GM19463 (cell line): ENCODE measurements around the gene ENDOV.

Experiments
- ATAC-seq: cut with Tn5 transposase; IDR thresholded peaks from one replicate; pipeline ENCODE4 v1.9.1; 2021; ENCODE audit warnings: mild to moderate bottlenecking, moderate library complexity; ENCODE audit not compliant: unreplicated experiment

Gene ENDOV

GRCh38 chr17:80414803-80415625, at the start of gene ENDOV:
Gene ENDOV (plus strand): TSS chr17:80415167. CDS start chr17:80415195, 28 bp downstream.
- peak; percentile 93 for ATAC-seq

DNA sequence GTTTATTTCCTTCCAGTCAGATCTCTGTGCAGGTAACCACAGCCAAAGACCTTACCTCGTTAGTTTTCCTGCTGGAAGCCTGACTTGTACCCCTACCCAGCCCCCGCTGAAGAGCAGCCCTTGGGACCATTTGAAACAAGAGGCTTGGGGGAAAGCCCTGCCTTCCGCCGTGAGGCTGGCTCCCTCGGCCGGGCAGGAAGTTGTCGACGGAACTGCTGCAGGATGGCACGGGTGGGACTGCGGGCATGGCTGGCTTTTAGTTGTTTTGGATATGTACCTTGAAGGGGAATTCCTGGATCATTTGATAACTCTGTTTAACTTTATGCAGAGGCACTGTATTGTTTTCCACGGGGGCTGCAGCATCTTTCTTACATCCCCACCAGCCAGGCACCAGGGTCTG, 49.0 kb upstream of the ENDOV start:
- no peak for ATAC-seq

DNA sequence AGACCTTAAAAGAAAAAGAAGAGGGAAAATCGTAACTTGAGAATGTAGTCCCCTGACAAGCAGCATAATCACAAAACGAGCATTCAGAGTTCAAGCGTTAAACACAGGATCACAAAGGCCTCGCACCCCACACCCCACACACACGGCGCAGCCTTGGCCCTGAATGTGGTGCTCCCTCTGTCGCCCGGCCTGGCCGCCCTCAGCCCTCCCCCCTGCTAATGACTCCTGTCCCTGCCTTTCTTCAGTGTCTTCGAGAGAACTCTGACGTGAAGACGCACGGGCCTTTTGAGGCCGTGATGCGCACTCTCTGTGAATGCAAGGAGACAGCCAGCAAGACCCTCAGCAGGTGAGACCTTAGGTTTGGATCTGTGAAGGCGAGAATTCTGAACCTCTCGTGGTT, 47.5 kb upstream of the ENDOV start:
- no peak for ATAC-seq

GRCh38 chr17:80371196-80371595, 43.8 kb upstream of the ENDOV start:
- no peak for ATAC-seq

DNA sequence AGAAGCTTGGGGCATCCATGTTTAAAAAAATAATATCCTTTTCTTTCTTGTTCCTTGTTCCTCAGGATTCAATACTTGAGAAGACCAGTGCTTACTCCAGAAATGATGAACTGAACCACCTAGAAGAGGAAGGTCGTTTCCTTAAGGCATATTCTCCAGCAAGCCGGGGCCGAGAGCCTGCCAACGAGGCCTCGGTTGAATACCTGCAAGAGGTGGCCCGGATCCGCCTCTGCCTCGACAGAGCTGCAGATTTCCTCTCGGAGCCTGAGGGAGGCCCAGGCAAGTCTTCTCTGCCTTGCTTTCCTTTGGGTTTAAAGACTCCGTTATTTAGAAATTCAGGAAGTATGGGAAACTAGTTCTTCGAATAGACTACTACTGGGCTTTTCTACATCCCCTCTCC, 42.5 kb upstream of the ENDOV start:
- no peak for ATAC-seq

DNA sequence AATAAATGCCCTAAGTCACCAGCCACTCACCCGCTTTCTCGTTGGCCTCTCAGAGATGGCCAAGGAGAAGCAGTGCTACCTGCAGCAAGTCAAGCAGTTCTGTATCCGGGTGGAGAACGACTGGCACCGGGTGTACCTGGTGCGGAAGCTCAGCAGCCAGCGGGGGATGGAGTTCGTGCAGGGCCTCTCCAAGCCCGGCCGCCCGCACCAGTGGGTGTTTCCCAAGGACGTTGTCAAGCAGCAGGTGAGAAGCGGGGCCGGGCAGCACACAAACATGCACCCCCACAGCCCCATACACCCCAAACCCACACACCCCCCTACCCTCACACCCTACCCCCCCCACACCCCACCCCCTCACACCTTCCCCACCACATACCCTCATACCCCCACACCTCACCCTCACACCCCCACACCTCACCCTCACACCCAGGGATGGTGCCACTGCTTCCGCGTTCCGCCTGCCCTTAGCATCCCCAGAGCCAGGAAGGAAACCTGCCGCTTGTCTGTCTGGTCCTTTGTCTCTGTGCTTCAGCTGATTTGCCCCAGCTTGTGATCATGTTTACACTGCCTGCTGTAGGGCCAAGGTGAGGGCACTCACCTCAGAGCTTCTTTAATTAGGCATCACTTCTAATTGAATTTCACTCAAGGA, 41.9 kb upstream of the ENDOV start:
- ATAC-seq, result no peak

DNA sequence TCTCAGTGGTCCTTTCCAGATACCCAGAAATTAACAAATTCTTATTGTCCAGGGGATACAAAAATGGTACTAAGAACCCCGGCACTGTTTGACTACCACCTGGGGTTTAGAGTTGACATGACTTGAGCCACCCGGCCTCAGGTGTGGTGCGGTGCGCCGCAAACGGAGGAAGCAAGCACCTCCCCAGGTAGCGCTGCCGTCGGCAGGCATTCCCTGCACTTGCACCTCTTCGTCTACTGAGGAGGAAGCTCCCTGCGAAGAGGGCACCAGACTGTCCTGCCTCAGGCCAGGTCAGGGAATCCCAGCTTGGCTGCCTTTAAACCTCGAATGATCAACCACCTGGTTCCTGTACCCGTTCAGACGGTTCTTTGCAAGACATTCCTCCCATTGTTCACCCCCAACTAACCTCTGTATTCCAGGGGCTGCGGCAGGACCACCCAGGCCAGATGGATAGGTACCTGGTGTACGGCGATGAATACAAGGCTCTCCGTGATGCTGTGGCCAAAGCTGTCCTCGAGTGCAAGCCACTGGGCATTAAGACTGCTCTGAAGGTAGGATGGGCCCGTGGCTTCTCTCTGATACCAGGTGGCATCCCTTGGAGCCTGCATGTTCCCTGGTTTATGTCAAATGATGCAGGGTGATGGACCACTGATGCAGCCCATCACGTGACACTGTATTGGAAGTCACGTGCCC, 40.8 kb upstream of the ENDOV start:
- ATAC-seq, result no peak

- no peak for ATAC-seq
Measured at GRCh38 chr17:80374732-80375585, 40.0 kb upstream of the ENDOV start.

- ATAC-seq, result no peak
Measured at GRCh38 chr17:80376531-80376930, 38.4 kb upstream of the ENDOV start.

GRCh38 chr17:80377798-80378197, 37.2 kb upstream of the ENDOV start:
- ATAC-seq, result no peak

DNA sequence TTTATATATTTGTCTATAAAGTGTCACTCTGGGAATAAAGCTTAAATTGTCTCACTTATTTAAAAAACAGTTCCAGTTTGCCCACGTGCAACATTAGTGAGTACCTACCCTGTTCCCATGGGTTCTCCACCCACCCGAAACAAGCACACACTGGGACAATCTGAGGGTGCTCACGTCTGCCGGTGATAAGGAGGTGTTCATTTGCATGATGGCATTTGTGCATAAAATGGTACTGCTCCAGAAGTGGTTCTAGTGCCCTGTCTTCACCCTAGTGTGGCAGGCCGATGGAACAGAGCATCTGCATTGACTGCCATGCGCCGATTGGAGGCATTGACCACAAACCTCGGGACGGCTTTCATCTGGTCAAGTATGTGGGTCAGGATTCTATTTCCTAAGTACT, 35.6 kb upstream of the ENDOV start:
- no peak for ATAC-seq

GRCh38 chr17:80380068-80380467, 34.9 kb upstream of the ENDOV start:
- ATAC-seq, result no peak

GRCh38 chr17:80380555-80381002, 34.4 kb upstream of the ENDOV start:
- no peak for ATAC-seq

- ATAC-seq, result no peak
Measured at GRCh38 chr17:80381416-80381923, 33.5 kb upstream of the ENDOV start.

- no peak for ATAC-seq
Measured at GRCh38 chr17:80382446-80382845, 32.5 kb upstream of the ENDOV start.

GRCh38 chr17:80382956-80383355, 32.0 kb upstream of the ENDOV start:
- ATAC-seq, result no peak

DNA sequence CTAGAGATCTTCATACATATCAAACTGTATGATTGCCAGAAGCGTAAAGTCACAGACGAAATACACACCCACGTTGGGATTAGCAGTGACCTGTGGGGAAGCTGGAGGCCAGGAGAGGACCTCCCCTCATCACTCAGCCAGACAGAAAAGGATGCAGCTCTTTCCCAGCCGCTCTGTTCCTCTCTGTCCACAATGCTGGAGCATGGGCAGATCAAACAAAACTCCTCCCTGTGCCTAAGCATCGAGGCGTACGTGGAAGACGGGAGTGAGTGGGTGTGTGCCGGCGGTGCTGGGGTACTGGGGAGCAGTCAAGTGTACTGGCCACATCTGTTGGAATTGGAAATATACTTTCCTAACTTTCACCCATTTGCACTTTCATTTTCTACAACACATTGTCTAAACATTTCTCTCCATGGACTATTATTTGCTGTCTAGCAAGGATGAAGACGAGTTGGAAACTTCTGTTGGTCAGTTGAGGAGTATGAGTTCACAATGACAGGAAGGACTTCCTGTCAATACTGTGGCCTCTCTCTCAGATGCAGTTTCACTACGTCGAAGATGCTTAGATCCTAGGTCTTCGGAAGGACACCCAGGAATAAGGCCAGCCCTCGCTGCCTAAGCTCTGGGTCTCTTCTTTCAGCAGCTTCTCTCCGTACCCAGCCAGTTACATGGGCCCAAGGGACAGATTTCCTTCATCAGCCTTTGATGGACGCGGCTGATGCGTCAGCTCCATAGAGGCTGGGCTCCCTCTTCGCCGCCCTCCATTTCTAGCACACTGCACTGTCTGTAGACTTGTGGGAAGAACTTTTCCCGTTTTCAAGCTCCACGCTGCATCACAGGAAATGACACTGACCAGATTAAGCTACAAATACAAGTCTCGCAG, 30.6 kb upstream of the ENDOV start:
- no peak for ATAC-seq

DNA sequence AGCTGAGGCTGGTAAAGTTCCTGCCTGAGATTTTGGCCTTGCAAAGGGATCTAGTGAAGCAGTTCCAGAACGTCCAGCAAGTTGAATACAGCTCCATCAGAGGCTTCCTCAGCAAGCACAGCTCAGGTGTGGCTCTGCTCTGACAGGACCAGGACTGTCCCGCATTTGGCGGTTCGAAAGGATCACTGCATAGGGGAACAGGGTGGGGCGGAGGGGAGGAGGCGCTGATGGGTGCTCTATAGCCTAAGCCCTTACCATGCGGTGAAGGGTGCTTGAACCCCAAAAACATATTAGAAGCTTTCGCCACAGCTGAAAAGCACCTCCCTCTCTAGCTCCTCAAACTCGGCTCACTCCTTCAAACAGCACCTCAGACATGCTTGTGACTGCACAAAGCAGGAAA, 29.9 kb upstream of the ENDOV start:
- no peak for ATAC-seq

DNA sequence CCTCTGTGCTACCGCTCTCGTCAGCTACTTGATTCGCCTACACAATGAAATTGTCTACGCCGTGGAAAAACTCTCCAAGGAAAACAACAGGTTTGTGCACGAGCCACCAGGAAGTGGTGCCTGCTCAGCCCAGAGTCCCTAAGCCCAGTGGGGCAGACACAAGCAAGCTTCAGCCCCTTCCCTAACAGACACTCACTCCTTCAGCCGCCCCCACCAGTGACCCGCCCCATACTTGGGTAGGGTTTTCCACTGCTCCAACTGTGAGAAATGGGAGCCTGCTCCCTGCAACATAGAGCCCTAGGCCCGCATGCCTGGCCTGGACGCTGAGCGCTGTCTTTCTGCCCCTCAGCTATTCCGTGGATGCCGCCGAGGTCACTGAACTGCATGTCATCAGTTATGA, 28.6 kb upstream of the ENDOV start:
- no peak for ATAC-seq

DNA sequence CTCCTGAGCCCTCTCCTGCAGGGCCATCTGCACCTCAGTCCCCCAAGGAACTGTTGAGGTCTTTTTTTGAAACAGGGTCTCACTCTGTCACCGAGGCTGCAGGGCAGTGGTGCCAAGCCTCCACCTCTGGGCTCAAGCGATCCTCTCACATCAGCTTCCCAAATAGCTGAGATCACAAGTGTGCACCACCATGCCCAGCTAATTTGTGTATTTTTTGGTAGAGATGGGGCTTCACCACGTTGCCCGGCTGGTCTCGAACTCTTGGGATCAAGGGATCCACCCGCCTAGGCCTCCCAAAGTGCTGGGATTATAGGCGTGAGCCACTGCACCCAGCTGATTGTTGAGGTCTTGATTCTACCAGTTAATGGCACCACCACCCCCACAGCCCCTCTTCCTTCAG, 27.9 kb upstream of the ENDOV start:
- no peak for ATAC-seq
